RWPE1 (cell line): ENCODE results near the gene CD248.

ENCODE experiments used
- CTCF ChIA-PET: fragments of 350-600 bp; sonication (Branson Sonifier 250); formaldehyde crosslinking; extraction: SDS; loops from one replicate; lab custom pipeline; 2021; lab: Yijun Ruan, JAX
- POLR2A ChIA-PET: fragments of 400-600 bp; formaldehyde crosslinking; extraction: SDS; loops from one replicate; lab custom pipeline; 2020; ENCODE audit warnings: antibody characterized with exemption; ENCODE audit not compliant: low non-redundant PET; lab: Yijun Ruan, JAX
- DNase-seq: peaks from one replicate; pipeline ENCODE4 v3.0.0; 2012; ENCODE audit warnings: low spot score
- H3K27ac ChIP-seq: fragments of 450-650 bp; 2 replicates; pipeline ENCODE4 v1.5.1; 2017
- CTCF ChIP-seq: fragments of 450-650 bp; conservative IDR thresholded peaks from 2 replicates; pipeline ENCODE4 v1.5.1; 2017; ENCODE audit warnings: low read depth, mild to moderate bottlenecking

Gene CD248

GRCh38 chr11:66281776-66282467 is 34.9 kb downstream of the CD248 start:
- TF ChIP-seq CTCF, result no peak
- CTCF ChIA-PET, result interaction anchor here (0.7 to 1.4 kb wide), 6 partner anchors 8 to 1009 kb away, joined by 3 to 13 read pairs (median 4); no protein-coding TSS in a partner anchor
- no peak for DNase-seq
- POLR2A ChIA-PET, result no interaction called here
- H3K27ac ChIP-seq, result no peak overlapping the region

GRCh38 chr11:66281001-66281400 is 35.8 kb downstream of the CD248 start:
- no peak for TF ChIP-seq CTCF
- CTCF ChIA-PET, result no interaction called here
- H3K27ac ChIP-seq, result no peak overlapping the region
- POLR2A ChIA-PET, result no interaction called here
- no peak for DNase-seq

DNA sequence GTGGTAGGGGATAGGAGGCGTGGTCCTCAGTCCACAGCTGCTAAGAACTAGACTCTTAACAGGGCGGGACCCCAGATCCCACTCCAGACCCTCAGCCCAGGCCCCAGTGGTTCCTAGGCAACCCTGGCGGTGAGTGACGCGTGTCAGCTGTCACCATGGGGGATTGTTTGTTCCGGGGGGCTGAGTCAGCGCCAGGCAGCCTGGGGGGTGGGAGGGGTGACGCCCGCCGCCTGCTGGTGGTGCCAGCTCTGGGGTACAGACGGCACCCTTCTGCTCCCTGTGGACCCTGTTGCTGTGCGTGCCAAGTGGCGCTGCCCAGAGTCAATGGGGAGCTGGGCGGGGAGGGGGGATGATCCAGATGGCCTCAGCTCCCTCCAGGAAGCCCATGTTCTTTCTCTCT is 36.4 kb downstream of the CD248 start:
- ChIA-PET POLR2A (no interaction called here), CTCF (interaction anchor here (0.5 to 0.7 kb wide), 2 partner anchors 83 to 671 kb away, joined by 5 read pairs; no protein-coding TSS in a partner anchor)
- no peak overlapping the region for H3K27ac ChIP-seq
- TF ChIP-seq CTCF, result no peak
- no peak for DNase-seq

DNA sequence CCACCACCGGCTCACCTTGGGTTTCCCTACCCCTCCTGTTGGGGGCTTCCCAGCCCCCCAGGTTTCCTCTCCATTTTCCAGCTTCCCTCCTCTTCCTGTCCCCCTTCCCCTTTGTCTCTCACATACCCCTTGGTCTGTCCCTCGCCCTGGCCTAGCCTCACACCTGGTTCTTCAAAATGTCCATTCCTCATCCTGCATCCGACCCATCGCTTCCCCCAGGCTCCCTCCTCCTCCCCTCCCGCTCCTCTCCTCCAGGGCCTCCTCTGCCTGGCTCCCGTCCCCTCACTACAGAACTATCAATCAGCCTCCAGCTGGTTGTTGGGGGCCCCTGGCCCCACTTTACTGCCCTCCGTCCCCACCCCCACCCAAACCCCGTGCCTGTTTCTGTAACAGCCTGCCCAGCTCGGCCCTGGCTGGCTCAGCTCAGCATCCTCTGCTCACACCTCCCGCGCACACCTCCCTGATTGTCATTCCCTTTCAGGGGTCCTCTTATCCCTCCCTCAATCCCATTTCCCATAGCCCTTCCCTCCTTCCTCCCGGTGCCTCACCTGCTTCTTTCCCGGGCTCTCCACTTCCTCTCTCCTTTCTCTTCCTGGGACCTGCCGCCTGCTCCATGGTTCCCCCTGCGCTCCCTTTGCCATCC is 37.6 kb downstream of the CD248 start:
- POLR2A ChIA-PET, result no interaction called here
- TF ChIP-seq CTCF, result no peak
- CTCF ChIA-PET, result interaction anchor here (0.6 kb wide), 1 partner anchor 213 kb away, joined by 3 read pairs; no protein-coding TSS in a partner anchor
- H3K27ac ChIP-seq, result no peak overlapping the region
- DNase-seq, result no peak

- DNase-seq, result no peak
- ChIA-PET CTCF (interaction anchor here (0.6 kb wide), 1 partner anchor 213 kb away, joined by 3 read pairs; no protein-coding TSS in a partner anchor), POLR2A (no interaction called here)
- no peak for TF ChIP-seq CTCF
- H3K27ac ChIP-seq, result peak overlapping the region; percentile 77
These were observed 38.3 kb downstream of the CD248 start for GRCh38 chr11:66278363-66279091.
